ENCODE results near the gene GNAL. TPM values are rescaled to one million over a fixed set of nuclear protein-coding genes. Genes with fewer than 3 reads are reported as not detected.
"Not testable (repeated sequence)": the region's sequence is repeated elsewhere in the genome, so short reads cannot be mapped to it uniquely, and the experiment has no call there.

Gene GNAL
- total RNA-seq, 2 donors from 2014 or later: 0.55 to 1.6 TPM

- peaks cover 0 to 2% of the 10 kb centered on the region in 2 donors for H3K9me3 Mint-ChIP-seq
- no peak overlapping the region for H3K4me3 Mint-ChIP-seq
- H3K36me3 Mint-ChIP-seq (ENCODE audit: insufficient read depth in 2 of 2): no peaks in the 10 kb centered on the region
- ATAC-seq (replicated peaks in 1 of 2) (no peak), DNase-seq (no peak)
- no peaks in the 10 kb centered on the region for H3K4me1 Mint-ChIP-seq (ENCODE audit: low read depth)
- peaks cover 19% of the 10 kb centered on the region for H3K27me3 Mint-ChIP-seq (ENCODE audit: low read depth)
- H3K27ac Mint-ChIP-seq: no peak overlapping the region
Observed at GRCh38 chr18:11714244-11714918, 25.3 kb downstream of the GNAL start.

- not testable (repeated sequence) for H3K9me3 Mint-ChIP-seq; ATAC-seq (replicated peaks in 1 of 2); DNase-seq; H3K27ac Mint-ChIP-seq; H3K4me1 Mint-ChIP-seq (ENCODE audit: low read depth); H3K4me3 Mint-ChIP-seq; H3K36me3 Mint-ChIP-seq (ENCODE audit: insufficient read depth in 2 of 2)
- peaks cover 12% of the 10 kb centered on the region for H3K27me3 Mint-ChIP-seq (ENCODE audit: low read depth)
Observed at GRCh38 chr18:11716767-11717315, 27.8 kb downstream of the GNAL start.

- no peaks in the 10 kb centered on the region for H3K9me3 Mint-ChIP-seq
- ATAC-seq (replicated peaks in 1 of 2) (no peak), DNase-seq (no peak)
- H3K27ac Mint-ChIP-seq: no peak overlapping the region
- H3K4me1 Mint-ChIP-seq (ENCODE audit: low read depth): no peaks in the 10 kb centered on the region
- no peak overlapping the region for H3K4me3 Mint-ChIP-seq
- H3K36me3 Mint-ChIP-seq (ENCODE audit: insufficient read depth in 2 of 2): no peaks in the 10 kb centered on the region
- H3K27me3 Mint-ChIP-seq (ENCODE audit: low read depth): peaks cover 3% of the 10 kb centered on the region
Observed at GRCh38 chr18:11719050-11719449, 30.0 kb downstream of the GNAL start.

- ATAC-seq (replicated peaks in 1 of 2) (no peak), DNase-seq (no peak)
- Mint-ChIP-seq H3K4me1 (ENCODE audit: low read depth) (no peaks in the 10 kb centered on the region), H3K36me3 (ENCODE audit: insufficient read depth in 2 of 2) (no peaks in the 10 kb centered on the region), H3K27ac (no peak overlapping the region), H3K9me3 (no peaks in the 10 kb centered on the region), H3K27me3 (ENCODE audit: low read depth) (no peaks in the 10 kb centered on the region), H3K4me3 (no peak overlapping the region)
Observed at GRCh38 chr18:11719621-11720020, 30.6 kb downstream of the GNAL start.

- Mint-ChIP-seq H3K27ac (no peak overlapping the region), H3K36me3 (ENCODE audit: insufficient read depth in 2 of 2) (no peaks in the 10 kb centered on the region), H3K4me1 (ENCODE audit: low read depth) (no peaks in the 10 kb centered on the region), H3K4me3 (no peak overlapping the region), H3K27me3 (ENCODE audit: low read depth) (no peaks in the 10 kb centered on the region), H3K9me3 (no peaks in the 10 kb centered on the region)
- DNase-seq (no peak), ATAC-seq (replicated peaks in 1 of 2) (no peak)
Observed at GRCh38 chr18:11721720-11722119, 32.7 kb downstream of the GNAL start.

- H3K36me3 Mint-ChIP-seq (ENCODE audit: insufficient read depth in 2 of 2): no peaks in the 10 kb centered on the region
- H3K27me3 Mint-ChIP-seq (ENCODE audit: low read depth): peaks cover 8% of the 10 kb centered on the region
- H3K9me3 Mint-ChIP-seq: no peaks in the 10 kb centered on the region
- no peak for ATAC-seq (replicated peaks in 1 of 2)
- no peaks in the 10 kb centered on the region for H3K4me1 Mint-ChIP-seq (ENCODE audit: low read depth)
- H3K4me3 Mint-ChIP-seq: no peak overlapping the region
- no peak for DNase-seq
- H3K27ac Mint-ChIP-seq: no peak overlapping the region
Observed at GRCh38 chr18:11724781-11725180, 35.7 kb downstream of the GNAL start.

GRCh38 chr18:11726556-11726955, 37.5 kb downstream of the GNAL start:
- ATAC-seq (replicated peaks in 1 of 2) (no peak), DNase-seq (no peak)
- Mint-ChIP-seq H3K36me3 (ENCODE audit: insufficient read depth in 2 of 2) (no peaks in the 10 kb centered on the region), H3K27ac (no peak overlapping the region), H3K4me1 (ENCODE audit: low read depth) (no peaks in the 10 kb centered on the region), H3K4me3 (no peak overlapping the region), H3K27me3 (ENCODE audit: low read depth) (peaks cover 11% of the 10 kb centered on the region), H3K9me3 (no peaks in the 10 kb centered on the region)

GRCh38 chr18:11728249-11728648, 39.2 kb downstream of the GNAL start:
- H3K9me3 Mint-ChIP-seq: no peaks in the 10 kb centered on the region
- ATAC-seq (replicated peaks in 1 of 2) (no peak), DNase-seq (no peak)
- H3K27me3 Mint-ChIP-seq (ENCODE audit: low read depth): peaks cover 24% of the 10 kb centered on the region
- no peak overlapping the region for H3K4me3 Mint-ChIP-seq
- no peak overlapping the region for H3K27ac Mint-ChIP-seq
- no peaks in the 10 kb centered on the region for H3K36me3 Mint-ChIP-seq (ENCODE audit: insufficient read depth in 2 of 2)
- H3K4me1 Mint-ChIP-seq (ENCODE audit: low read depth): no peaks in the 10 kb centered on the region

- DNase-seq (no peak), ATAC-seq (replicated peaks in 1 of 2) (no peak)
- H3K36me3 Mint-ChIP-seq (ENCODE audit: insufficient read depth in 2 of 2): no peaks in the 10 kb centered on the region
- no peak overlapping the region for H3K27ac Mint-ChIP-seq
- no peaks in the 10 kb centered on the region for H3K9me3 Mint-ChIP-seq
- no peaks in the 10 kb centered on the region for H3K4me1 Mint-ChIP-seq (ENCODE audit: low read depth)
- H3K4me3 Mint-ChIP-seq: no peak overlapping the region
- H3K27me3 Mint-ChIP-seq (ENCODE audit: low read depth): peaks cover 30% of the 10 kb centered on the region
Observed at GRCh38 chr18:11729556-11729955, 40.5 kb downstream of the GNAL start.

GRCh38 chr18:11733031-11733430, 44.0 kb downstream of the GNAL start:
- no peak overlapping the region for H3K27ac Mint-ChIP-seq
- peak overlapping the region; percentile 40 to 52 for H3K4me3 Mint-ChIP-seq
- ATAC-seq (replicated peaks in 1 of 2) (peak; percentile 82 to 86), DNase-seq (peak; percentile 70 to 82)
- peaks cover 30% of the 10 kb centered on the region for H3K27me3 Mint-ChIP-seq (ENCODE audit: low read depth)
- H3K9me3 Mint-ChIP-seq: no peaks in the 10 kb centered on the region
- no peaks in the 10 kb centered on the region for H3K36me3 Mint-ChIP-seq (ENCODE audit: insufficient read depth in 2 of 2)
- H3K4me1 Mint-ChIP-seq (ENCODE audit: low read depth): no peaks in the 10 kb centered on the region

- Mint-ChIP-seq H3K27me3 (ENCODE audit: low read depth) (peaks cover 26% of the 10 kb centered on the region), H3K9me3 (no peaks in the 10 kb centered on the region), H3K36me3 (ENCODE audit: insufficient read depth in 2 of 2) (no peaks in the 10 kb centered on the region), H3K4me1 (ENCODE audit: low read depth) (no peaks in the 10 kb centered on the region), H3K4me3 (no peak overlapping the region), H3K27ac (no peak overlapping the region)
- ATAC-seq (replicated peaks in 1 of 2): no peak
- DNase-seq: no peak
Observed at GRCh38 chr18:11736656-11737055, 47.6 kb downstream of the GNAL start.

- H3K9me3 Mint-ChIP-seq: no peaks in the 10 kb centered on the region
- H3K27ac Mint-ChIP-seq: no peak overlapping the region
- no peaks in the 10 kb centered on the region for H3K36me3 Mint-ChIP-seq (ENCODE audit: insufficient read depth in 2 of 2)
- H3K4me1 Mint-ChIP-seq (ENCODE audit: low read depth): no peaks in the 10 kb centered on the region
- ATAC-seq (replicated peaks in 1 of 2): no peak
- no peak overlapping the region for H3K4me3 Mint-ChIP-seq
- peaks cover 24% of the 10 kb centered on the region for H3K27me3 Mint-ChIP-seq (ENCODE audit: low read depth)
- DNase-seq: no peak
Observed at GRCh38 chr18:11739893-11740292, 50.8 kb downstream of the GNAL start.

GRCh38 chr18:11740461-11740860, 51.4 kb downstream of the GNAL start:
- DNase-seq: no peak
- no peak for ATAC-seq (replicated peaks in 1 of 2)
- no peaks in the 10 kb centered on the region for H3K36me3 Mint-ChIP-seq (ENCODE audit: insufficient read depth in 2 of 2)

More at GRCh38 chr18:11740461-11740860, 51.4 kb downstream of the GNAL start:
- Mint-ChIP-seq H3K4me3 (no peak overlapping the region), H3K4me1 (ENCODE audit: low read depth) (no peaks in the 10 kb centered on the region), H3K9me3 (no peaks in the 10 kb centered on the region), H3K27me3 (ENCODE audit: low read depth) (peaks cover 24% of the 10 kb centered on the region), H3K27ac (no peak overlapping the region)

Data from activated T-cell treated with anti-CD3 and anti-CD28 coated beads, Interleukin-2, amount 50 U/mL, for 72 hours (primary cell).